Parathyroid adenoma (tissue), 2 donors: ENCODE measurements around the gene PARD6A.

Experiments used
- H2AFZ ChIP-seq: fragments of 300-600 bp; sonication (generic); one replicate; pipeline ENCODE4 v1.7.0; 2017; ENCODE audit warnings: antibody characterized with exemption, mild to moderate bottlenecking
- H3K27ac ChIP-seq: fragments of 300-600 bp; sonication (generic); one replicate; pipeline ENCODE4 v1.7.0; 2017
- H3K27me3 ChIP-seq: fragments of 300-600 bp; sonication (generic); one replicate; pipeline ENCODE4 v1.7.0; 2017; ENCODE audit warnings: low read length; ENCODE audit not compliant: control insufficient read depth, insufficient read depth
- H3K36me3 ChIP-seq: fragments of 300-600 bp; sonication (generic); one replicate; pipeline ENCODE4 v1.7.0; 2017; ENCODE audit warnings: low read length; ENCODE audit not compliant: control insufficient read depth, insufficient read depth
- H3K4me1 ChIP-seq: fragments of 300-600 bp; sonication (generic); one replicate; pipeline ENCODE4 v1.7.0; 2017; ENCODE audit warnings: control low read depth
- H3K4me2 ChIP-seq: fragments of 300-600 bp; sonication (generic); one replicate; pipeline ENCODE4 v1.7.0; 2017; ENCODE audit warnings: low read length
- H3K4me3 ChIP-seq: fragments of 300-600 bp; sonication (generic); one replicate; pipeline ENCODE4 v1.7.0; 2017; ENCODE audit warnings: low read depth, low read length
- H3K79me2 ChIP-seq: fragments of 300-600 bp; sonication (generic); one replicate; pipeline ENCODE4 v1.7.0; 2017; ENCODE audit warnings: control low read depth
- H3K9ac ChIP-seq: fragments of 300-600 bp; sonication (generic); one replicate; pipeline ENCODE4 v1.7.0; 2017; ENCODE audit warnings: mild to moderate bottlenecking
- H3K9me3 ChIP-seq: fragments of 300-600 bp; sonication (generic); one replicate; pipeline ENCODE4 v1.7.0; 2017; ENCODE audit warnings: low read length; ENCODE audit not compliant: control insufficient read depth
- TF ChIP-seq, protein P1 (sequence below): fragments of 300-600 bp; sonication (generic); IDR thresholded peaks from one replicate; pipeline ENCODE4 v1.7.0; 2017; ENCODE audit warnings: antibody characterized with exemption, mild to moderate bottlenecking
- donor health status: primary hyperparathyroidism.

PARD6A gene

GRCh38 chr16:67645397-67646121 is 15.2 kb upstream of the PARD6A start:
- Histone ChIP-seq H3K4me1 (peaks cover 11% of the 10 kb centered on the region), H3K36me3 (no peaks in the 10 kb centered on the region), H3K9ac (no peak overlapping the region), H3K79me2 (no peaks in the 10 kb centered on the region), H3K4me2 (no peak overlapping the region), H2AFZ (peak overlapping the region; percentile 75), H3K27ac (no peak overlapping the region), H3K4me3 (no peak overlapping the region), H3K9me3 (no peaks in the 10 kb centered on the region), H3K27me3 (peaks cover 7% of the 10 kb centered on the region)
- TF ChIP-seq, protein P1, sequence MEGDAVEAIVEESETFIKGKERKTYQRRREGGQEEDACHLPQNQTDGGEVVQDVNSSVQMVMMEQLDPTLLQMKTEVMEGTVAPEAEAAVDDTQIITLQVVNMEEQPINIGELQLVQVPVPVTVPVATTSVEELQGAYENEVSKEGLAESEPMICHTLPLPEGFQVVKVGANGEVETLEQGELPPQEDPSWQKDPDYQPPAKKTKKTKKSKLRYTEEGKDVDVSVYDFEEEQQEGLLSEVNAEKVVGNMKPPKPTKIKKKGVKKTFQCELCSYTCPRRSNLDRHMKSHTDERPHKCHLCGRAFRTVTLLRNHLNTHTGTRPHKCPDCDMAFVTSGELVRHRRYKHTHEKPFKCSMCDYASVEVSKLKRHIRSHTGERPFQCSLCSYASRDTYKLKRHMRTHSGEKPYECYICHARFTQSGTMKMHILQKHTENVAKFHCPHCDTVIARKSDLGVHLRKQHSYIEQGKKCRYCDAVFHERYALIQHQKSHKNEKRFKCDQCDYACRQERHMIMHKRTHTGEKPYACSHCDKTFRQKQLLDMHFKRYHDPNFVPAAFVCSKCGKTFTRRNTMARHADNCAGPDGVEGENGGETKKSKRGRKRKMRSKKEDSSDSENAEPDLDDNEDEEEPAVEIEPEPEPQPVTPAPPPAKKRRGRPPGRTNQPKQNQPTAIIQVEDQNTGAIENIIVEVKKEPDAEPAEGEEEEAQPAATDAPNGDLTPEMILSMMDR = no peak

- H3K4me1 ChIP-seq = peaks cover 7% of the 10 kb centered on the region
- no peak overlapping the region for H3K9ac ChIP-seq
- H3K36me3 ChIP-seq = no peaks in the 10 kb centered on the region
- H2AFZ ChIP-seq = no peak overlapping the region
- H3K4me3 ChIP-seq = no peak overlapping the region
- TF ChIP-seq, protein P1 = no peak
- no peaks in the 10 kb centered on the region for H3K79me2 ChIP-seq
- H3K27ac ChIP-seq = no peak overlapping the region
- H3K27me3 ChIP-seq = peaks cover 7% of the 10 kb centered on the region
- H3K4me2 ChIP-seq = no peak overlapping the region
- H3K9me3 ChIP-seq = no peaks in the 10 kb centered on the region
Observed at GRCh38 chr16:67647111-67647651, 13.6 kb upstream of the PARD6A start.

GRCh38 chr16:67647681-67648080 is 13.1 kb upstream of the PARD6A start:
- no peak overlapping the region for H2AFZ ChIP-seq
- no peak overlapping the region for H3K27ac ChIP-seq
- H3K4me1 ChIP-seq = peaks cover 2% of the 10 kb centered on the region
- no peak overlapping the region for H3K4me2 ChIP-seq
- H3K79me2 ChIP-seq = no peaks in the 10 kb centered on the region
- TF ChIP-seq, protein P1 = no peak
- no peaks in the 10 kb centered on the region for H3K36me3 ChIP-seq
- H3K27me3 ChIP-seq = peaks cover 7% of the 10 kb centered on the region
- H3K9ac ChIP-seq = no peak overlapping the region
- H3K4me3 ChIP-seq = no peak overlapping the region
- no peaks in the 10 kb centered on the region for H3K9me3 ChIP-seq

GRCh38 chr16:67648088-67648763 is 12.5 kb upstream of the PARD6A start:
- Histone ChIP-seq H3K4me2 (no peak overlapping the region), H3K27me3 (peaks cover 7% of the 10 kb centered on the region), H3K36me3 (no peaks in the 10 kb centered on the region), H3K4me3 (no peak overlapping the region), H3K4me1 (no peaks in the 10 kb centered on the region), H3K9ac (no peak overlapping the region), H3K27ac (no peak overlapping the region), H3K79me2 (no peaks in the 10 kb centered on the region), H2AFZ (peak overlapping the region; percentile 2), H3K9me3 (no peaks in the 10 kb centered on the region)
- TF ChIP-seq, protein P1 = no peak
